ENCODE measurements around the gene TRERF1.
A peak's percentile ranks its signal among the peaks of the same experiment; 100 is the strongest.
"Not testable (repeated sequence)": the region's sequence is repeated elsewhere in the genome, so short reads cannot be mapped to it uniquely, and the experiment has no call there.

TRERF1 gene

DNA sequence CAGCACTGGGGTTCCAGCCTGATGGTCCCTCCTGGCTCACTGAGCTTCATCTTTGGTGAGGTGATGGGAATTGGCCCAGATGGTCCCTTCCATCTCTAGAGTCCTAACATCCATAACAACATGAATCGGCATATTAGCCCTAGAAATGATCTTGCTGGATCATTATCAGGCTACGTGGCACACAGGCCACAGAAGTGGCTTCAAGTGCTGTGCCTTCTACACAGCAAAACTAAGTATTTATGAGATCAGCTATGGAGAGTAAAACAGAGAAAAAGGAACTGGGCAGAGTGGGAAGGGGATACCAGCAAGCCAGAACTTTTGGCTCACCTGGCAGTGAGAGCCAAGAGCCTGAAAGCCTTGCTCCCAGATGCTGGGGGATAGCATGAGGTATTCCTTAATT is 116.9 kb downstream of the TRERF1 start:
- no peak for DNase-seq
- in situ Hi-C loops (cut with HindIII; ENCODE audit: low pct_ligation_motif_present, low pct_unique_long_range_greater_than_20kb, low sequenced_read_pairs): no loop called here

DNA sequence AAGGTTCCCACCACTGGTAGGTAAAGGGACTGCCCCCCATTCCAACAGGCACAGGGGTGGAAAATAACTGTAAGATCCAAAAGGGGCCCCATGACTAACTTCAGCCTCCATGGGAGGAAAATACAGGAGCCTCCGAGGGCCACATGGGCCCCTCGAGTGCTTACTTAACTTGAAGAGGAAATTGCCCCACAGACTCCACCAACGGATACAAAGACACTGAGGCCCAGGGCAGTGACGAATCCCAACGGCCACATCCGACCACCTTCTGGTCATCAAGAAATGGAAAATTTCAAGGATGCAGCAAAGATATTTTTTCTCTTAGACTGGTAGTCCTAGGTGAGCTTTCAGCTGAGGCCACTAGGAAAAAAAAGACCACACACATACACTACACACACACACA is 118.1 kb downstream of the TRERF1 start:
- no peak for DNase-seq
- in situ Hi-C loops (cut with HindIII; ENCODE audit: low pct_ligation_motif_present, low pct_unique_long_range_greater_than_20kb, low sequenced_read_pairs): no loop called here

DNA sequence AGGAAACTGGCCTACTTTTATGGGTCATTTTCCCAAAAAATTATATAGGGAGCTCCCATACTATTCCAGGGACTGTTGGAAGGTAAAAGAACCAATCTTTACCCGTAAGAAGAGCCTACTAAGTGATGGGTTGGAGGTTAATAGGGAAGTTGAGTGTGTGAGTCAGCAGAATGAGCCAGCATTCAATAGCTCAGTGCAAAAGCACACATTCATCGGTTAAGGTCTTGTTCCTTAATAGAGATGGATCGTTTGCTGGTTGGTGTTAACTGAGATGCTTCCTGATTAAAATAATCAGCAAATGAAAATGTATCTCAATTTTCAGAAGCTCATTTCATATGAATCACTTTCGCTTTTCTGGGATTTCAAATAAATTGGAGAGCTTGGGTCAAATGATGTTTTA is 118.8 kb downstream of the TRERF1 start:
- in situ Hi-C loops (cut with HindIII; ENCODE audit: low pct_ligation_motif_present, low pct_unique_long_range_greater_than_20kb, low sequenced_read_pairs): no loop called here
- no peak for DNase-seq

DNA sequence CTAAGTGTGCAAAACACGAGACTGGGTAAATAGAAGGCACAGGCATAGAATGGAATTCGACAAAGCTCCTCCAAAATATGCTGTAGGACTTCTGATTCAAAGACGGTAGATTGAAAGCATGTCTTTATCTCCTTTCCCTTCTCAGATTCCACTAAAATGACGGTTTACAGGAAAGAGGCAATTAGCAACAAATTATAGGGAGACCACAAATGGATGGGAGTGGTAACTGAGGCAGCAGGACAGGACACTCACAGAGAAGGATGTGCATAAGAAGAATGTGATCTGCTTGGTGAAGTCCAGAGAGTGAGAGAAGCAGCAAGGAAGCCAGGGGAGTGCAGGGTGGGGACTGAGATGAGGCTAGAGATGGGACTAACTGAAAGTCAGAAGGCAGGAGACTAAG is 120.7 kb downstream of the TRERF1 start:
- in situ Hi-C loops (cut with HindIII; ENCODE audit: low pct_ligation_motif_present, low pct_unique_long_range_greater_than_20kb, low sequenced_read_pairs): no loop called here
- no peak for DNase-seq

DNA sequence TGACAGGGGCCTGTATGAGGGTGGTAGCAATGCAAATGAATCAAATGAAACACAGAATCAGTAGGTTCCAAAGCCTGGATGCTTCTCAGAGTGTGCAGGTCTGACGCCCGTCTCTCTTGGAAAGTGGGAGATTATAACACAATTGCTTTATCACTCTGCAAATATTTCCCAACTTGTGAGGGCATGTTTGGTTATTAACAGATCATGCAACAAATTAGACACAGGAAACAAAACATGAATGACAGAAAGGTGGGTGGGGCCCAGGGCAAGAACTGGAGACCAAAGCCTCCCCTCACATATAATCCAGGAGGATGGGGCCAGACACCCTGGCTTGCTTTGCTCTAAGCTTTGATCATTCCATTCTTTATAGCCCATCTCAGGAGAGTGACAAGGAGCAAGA is 125.5 kb downstream of the TRERF1 start:
- in situ Hi-C loops (cut with HindIII; ENCODE audit: low pct_ligation_motif_present, low pct_unique_long_range_greater_than_20kb, low sequenced_read_pairs): no loop called here
- DNase-seq: no peak

DNA sequence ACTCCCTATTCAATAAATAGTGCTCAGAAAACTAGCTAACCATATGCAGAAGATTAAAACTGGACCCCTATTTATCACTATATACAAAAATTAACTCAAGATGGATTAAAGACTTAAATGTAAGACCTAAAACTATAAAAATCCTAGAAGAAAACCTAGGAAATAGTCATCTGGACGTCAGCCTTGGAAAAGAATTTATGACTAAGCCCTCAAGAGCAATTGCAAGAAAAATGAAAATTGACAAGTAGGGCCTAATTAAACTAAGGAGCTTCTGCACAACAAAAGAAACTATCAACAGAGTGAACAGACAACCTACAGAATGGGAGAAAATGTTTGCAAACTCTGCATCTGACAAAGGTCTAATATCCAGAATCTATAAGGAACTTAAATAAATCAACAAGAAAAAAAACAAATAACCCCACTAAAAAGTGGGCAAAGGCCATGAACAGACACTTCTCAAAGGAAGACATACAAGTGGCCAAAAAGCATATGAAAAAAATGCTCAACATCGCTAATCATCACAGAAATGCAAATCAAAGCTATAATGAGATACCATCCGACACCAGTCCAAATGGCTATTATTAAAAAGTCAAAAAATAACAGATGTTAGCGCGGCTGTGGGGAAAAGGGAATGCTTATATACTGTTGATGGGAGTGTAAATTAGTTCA is 126.9 kb downstream of the TRERF1 start:
- in situ Hi-C loops (cut with HindIII; ENCODE audit: low pct_ligation_motif_present, low pct_unique_long_range_greater_than_20kb, low sequenced_read_pairs); DNase-seq: not testable (repeated sequence)

DNA sequence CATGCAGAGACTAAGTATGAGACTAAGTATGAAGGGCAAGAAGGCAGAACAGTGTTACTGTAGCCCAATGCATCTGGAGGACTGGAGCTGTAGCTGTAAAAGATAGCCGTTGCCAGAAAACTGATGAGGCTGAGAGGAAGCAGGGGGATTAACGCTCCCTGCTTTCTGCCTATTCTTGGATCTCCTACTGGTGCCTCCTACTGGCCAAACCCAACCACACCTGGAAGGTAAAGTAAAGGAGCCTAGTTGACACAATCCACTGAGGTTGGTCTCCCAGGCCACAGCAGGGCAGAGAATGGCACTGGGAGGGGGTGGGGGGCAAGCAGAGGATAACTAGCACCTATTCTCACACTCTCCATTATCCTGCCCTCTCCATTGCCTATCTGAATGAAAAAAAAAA is 129.1 kb downstream of the TRERF1 start:
- in situ Hi-C loops (cut with HindIII; ENCODE audit: low pct_ligation_motif_present, low pct_unique_long_range_greater_than_20kb, low sequenced_read_pairs): no loop called here
- DNase-seq: no peak

DNA sequence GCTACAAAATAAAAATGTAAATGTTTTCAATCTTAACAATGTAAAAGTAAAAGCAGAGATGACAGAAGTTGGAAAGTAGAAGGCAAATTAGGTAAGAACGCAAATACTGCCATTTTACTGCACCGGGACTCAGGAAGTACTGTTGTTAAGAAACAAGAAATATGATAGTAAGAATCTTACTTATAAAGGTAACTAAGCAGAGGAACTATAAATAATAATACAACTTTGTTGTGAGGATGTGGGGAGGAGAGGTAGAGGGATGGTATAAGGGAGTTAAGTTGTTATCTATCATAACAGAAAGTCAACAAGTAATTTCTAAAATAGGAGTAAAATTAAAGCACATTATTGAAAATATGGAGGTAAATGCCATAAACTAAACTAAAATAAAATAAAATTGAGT is 129.8 kb downstream of the TRERF1 start:
- no peak for DNase-seq
- in situ Hi-C loops (cut with HindIII; ENCODE audit: low pct_ligation_motif_present, low pct_unique_long_range_greater_than_20kb, low sequenced_read_pairs): no loop called here

DNA sequence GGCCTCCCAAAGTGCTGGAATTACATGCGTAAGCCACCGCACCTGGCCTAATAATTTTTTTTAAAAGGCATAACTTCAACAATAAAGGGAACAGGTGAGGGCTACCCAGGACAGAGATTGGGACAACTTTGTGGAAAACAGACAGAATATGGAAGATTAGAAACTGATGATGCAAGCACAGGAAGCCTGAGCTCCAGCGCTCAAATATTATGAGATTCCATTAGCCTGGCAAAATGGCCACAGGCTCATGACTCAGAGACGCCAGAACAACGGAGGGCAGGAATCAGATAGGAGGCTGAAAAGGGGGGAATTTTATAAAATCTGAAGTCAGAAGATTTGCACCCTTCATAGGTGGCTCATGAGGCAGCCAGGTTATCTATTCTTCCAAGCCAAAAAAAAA is 131.0 kb downstream of the TRERF1 start:
- no peak for DNase-seq
- in situ Hi-C loops (cut with HindIII; ENCODE audit: low pct_ligation_motif_present, low pct_unique_long_range_greater_than_20kb, low sequenced_read_pairs): no loop called here

DNA sequence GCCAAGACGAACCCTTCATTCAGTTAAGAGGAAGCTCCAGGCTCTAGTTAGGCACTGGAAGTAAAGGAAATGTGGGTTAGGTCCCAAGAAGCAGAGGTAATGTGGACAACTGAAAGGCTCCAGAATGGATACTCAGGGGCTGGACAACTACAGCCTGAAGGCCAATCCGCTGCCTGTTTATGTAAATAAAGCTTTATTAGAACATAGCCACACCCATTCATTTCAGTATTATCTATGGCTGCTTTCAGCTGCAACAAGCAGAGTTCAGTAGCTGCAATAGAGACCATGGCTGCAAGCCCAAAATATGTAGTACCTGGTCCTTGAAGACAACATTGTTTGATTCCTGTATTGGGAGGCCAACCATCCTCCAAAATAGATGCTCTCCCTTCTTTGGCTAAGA is 133.2 kb downstream of the TRERF1 start:
- in situ Hi-C loops (cut with HindIII; ENCODE audit: low pct_ligation_motif_present, low pct_unique_long_range_greater_than_20kb, low sequenced_read_pairs): no loop called here

DNA sequence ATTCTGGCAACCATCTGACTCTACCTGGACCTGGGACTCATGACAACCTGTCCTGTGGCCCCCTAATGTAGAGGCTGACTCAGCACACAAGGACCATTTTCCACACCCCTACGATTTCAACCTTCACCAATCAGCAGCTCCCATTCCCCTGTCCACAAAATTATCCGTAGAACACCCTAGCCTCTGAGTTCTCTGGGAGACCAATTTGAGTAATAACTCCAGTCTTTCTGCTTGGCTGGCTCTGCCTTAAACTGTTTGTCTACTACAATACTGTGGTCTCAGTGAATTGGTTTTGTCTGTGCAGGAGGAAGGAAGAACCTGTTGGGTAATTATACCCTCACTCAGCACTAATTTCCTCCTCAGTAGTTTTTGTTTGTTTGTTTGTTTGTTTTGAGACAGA is 134.7 kb downstream of the TRERF1 start:
- peak; percentile 7 for DNase-seq
- in situ Hi-C loops (cut with HindIII; ENCODE audit: low pct_ligation_motif_present, low pct_unique_long_range_greater_than_20kb, low sequenced_read_pairs): no loop called here

More for the DNA sequence above, 133.2 kb downstream of the TRERF1 start:
- no peak for DNase-seq

DNA sequence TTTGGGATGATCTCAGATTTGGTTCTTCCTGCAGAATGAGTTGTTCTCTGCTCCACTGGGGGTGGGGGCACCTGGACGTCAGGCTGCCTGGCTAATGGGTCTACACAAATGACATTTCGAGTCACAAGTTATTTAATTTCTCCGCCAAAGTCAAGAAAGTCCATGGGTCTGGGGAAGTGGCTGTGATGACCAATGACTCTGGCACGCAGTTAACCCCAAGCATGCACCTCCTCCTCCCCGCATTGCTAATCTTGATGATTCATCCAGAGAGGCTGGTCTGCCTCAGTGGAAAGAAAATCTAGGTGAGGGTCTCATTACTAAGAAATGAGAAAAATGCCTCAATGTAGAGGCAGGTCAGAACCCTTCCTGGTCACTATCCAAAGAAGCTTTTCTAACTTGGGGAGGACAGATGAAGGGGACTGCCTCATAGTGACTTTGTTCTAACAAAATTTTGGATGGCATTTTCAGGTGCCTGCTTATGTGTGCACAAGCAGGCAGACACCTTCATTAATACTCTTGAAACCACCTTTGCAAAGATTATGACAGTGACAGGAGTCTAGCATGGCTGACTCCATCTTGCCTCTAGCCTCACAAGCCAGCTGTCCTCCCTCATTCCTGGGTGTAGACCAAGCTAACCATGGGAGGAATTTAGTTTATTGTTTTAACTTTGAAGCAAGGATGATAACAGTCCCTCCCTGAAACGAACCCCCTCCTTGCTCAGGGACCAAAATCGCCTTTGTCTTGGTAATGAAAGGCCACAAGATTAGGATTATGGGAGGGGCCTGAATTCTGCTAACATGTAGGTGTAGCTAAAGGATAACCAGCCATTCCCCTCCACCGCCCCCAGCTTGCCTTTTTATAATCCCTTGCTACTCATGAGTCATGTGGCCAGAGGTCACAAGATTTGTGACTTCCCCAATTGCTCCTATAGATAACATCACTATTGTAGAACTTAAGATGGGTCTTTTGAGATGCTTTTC is 135.4 kb downstream of the TRERF1 start:
- in situ Hi-C loops (cut with HindIII; ENCODE audit: low pct_ligation_motif_present, low pct_unique_long_range_greater_than_20kb, low sequenced_read_pairs): no loop called here
- DNase-seq: peak; percentile 94

DNA sequence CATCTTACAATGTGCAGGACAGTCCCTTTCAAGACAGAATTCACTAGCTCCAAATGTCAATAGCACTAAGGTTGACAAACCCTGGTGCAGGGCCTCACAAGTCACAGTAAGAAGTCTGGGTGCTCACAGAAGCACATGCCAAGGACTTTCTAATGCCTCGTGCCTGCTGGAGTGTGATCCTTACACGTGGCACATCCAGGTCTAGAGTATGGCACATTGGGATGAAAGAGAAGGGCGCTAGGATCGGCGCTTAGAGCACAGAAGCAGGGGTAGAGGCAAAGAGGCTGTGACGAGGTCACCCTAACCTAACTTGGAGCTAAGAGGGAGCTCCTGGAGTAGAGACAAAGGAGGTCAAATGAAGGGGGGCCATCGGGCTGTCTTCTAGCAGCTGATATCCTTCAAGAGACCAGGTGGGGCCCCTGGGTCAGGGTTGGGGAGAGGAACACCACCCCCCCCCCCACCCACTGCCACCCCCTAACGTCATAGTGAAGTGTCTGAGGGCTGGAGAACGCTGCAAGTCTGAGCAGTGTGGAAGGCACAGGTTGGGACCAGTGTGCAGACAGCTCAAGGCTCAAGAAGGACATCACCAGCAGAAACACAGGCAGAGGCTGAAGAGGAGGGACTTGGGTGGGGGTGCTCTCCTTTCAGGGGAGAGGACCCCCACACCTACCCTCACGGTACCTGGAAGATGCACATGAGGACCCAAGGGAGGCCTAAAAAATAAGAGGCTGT is 136.3 kb downstream of the TRERF1 start:
- in situ Hi-C loops (cut with HindIII; ENCODE audit: low pct_ligation_motif_present, low pct_unique_long_range_greater_than_20kb, low sequenced_read_pairs): no loop called here
- no peak for DNase-seq

DNA sequence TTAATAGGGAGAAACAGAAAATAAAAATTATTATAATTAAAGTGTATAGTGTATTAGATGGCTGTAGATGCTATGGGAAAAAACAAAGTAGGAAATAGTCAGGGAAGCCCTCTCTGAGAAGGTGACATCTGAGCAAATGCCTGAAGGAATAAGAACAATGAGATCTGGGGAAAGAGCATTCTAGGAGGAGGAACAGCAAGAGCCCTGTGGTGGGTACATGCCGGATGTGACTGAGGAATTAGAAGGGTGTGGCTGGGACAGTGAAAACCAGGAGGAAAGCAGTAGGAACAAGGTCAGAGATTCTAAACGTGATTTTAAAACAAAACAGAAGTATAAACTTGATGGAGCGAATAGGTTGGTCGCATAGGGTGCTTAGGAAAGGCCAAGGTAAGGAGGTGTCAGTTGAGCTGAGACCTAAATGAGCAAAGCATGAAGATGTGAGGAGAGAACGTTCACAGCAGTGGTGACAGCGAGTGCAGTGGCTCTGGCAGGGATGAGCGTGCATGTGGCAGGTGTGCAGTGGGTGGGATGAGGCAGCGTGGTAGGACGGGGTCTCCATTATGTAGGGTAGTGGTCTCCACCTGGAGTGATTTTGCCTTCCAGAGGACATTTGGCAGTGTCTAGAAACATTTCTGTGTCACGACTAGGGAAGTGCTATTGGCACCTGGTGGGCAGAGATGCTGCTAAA is 137.0 kb downstream of the TRERF1 start:
- no peak for DNase-seq
- in situ Hi-C loops (cut with HindIII; ENCODE audit: low pct_ligation_motif_present, low pct_unique_long_range_greater_than_20kb, low sequenced_read_pairs): no loop called here

DNA sequence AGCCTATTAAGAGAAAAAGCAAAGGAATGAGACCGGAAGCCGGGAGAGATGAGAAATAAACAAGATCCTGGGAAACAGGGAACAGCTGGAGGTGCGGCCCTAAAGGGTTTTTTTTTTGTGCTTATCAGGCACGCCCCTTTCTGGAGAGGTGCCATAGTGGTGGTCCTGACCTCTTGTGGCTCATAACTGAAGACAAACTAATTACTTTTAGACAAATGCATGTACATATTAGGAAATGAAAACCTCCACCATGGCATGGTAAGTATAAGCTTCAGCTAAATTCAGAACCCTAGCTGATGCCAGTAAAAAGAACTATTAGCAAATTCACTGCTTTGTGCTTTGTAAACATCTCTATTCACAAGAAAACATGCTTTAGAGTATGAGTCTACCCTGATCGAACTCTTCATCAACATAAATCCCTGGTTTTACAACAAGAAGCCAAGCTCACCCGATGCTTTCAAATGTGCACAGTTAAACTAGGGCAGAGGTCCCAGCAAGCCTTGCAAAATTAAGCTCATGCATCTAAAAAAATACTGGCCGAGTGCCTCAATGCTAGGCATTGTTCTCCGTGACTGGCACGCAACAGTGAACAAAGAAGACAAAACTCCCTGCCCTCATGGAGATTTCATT is 137.7 kb downstream of the TRERF1 start:
- in situ Hi-C loops (cut with HindIII; ENCODE audit: low pct_ligation_motif_present, low pct_unique_long_range_greater_than_20kb, low sequenced_read_pairs): no loop called here
- DNase-seq: no peak

DNA sequence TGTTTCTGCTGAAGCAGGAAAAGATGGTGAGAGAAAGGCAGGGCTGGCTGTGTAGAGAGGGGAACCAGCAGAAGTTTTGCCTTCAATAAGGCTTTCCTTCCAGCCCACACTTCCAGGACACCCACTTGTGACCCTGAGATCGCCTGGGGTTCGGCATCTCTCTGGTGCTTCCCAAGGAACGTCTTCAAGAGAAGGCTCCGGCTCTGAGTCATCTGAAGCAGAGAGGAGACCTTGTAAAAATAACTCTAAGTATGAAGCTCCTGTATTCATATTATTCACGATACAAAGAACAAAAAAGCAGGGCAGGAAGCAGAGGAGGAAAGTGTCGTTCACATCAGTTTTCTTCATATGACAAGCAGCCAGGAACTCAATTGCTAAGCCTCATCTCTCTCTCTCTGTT is 138.7 kb downstream of the TRERF1 start:
- no peak for DNase-seq
- in situ Hi-C loops (cut with HindIII; ENCODE audit: low pct_ligation_motif_present, low pct_unique_long_range_greater_than_20kb, low sequenced_read_pairs): no loop called here

DNA sequence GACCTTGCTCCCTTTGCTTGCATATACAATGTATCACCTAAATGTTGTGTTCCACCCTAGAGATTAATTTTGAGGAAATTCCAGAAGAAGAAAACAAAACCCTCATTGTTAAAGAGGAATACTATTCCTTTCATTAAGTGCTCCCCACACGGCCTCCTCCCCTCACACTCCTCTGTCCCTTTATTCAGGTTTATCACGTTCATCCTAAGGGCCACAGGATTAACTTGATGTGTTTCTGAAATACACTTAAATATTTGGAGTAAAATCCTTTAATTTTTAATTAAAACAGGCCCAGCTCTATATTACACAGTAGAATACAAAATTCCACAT is 144.6 kb downstream of the TRERF1 start:
- DNase-seq: no peak
- in situ Hi-C loops (cut with HindIII; ENCODE audit: low pct_ligation_motif_present, low pct_unique_long_range_greater_than_20kb, low sequenced_read_pairs): no loop called here

DNA sequence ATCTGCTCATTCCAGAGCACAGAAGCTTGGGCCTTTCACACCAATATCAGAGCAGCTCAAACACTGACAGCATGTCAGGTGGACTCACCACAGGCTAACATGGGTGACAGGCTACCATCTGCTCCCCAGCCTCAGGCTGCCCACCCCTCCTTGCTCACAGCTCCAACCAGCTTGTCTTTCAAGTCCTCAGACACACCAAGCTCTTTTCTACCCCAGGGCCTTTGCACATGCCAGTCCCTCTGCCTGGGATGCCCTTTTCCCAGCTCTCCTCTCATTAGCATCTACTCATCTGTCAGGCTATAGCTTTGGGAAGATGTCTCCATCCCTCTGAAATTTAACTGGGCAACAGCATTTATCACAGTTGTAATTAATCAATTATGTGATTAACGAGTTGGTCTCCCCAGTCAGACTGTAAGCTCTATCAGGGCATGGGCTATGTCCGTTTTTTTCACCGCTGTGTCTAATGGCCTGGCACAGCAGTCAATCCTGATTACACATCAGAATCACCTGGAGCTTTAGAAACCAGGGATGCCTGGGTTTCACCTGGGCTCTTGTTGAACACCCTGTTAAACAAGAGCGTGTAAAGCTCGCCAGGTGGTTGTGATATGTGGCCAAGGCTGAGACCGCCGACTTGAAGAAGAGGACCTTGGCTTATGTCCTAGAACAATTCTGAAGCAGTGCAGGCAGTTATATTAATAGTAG is 145.1 kb downstream of the TRERF1 start:
- in situ Hi-C loops (cut with HindIII; ENCODE audit: low pct_ligation_motif_present, low pct_unique_long_range_greater_than_20kb, low sequenced_read_pairs): no loop called here
- no peak for DNase-seq
